C4-2B (cell line): ENCODE data around the gene KLHL18.

Experiments used
- H3K27ac ChIP-seq: fragments of 450-650 bp; 2 replicates; pipeline ENCODE4 v1.5.1; 2017
- ZFX ChIP-seq: fragments of 450-650 bp; IDR thresholded peaks from 2 replicates; pipeline ENCODE4 v1.6.1; 2017
- TF ChIP-seq, protein P1 (sequence below): fragments of 450-650 bp; conservative IDR thresholded peaks from 2 replicates; pipeline ENCODE4 v1.5.1; 2017; ENCODE audit warnings: mild to moderate bottlenecking

Gene KLHL18

DNA sequence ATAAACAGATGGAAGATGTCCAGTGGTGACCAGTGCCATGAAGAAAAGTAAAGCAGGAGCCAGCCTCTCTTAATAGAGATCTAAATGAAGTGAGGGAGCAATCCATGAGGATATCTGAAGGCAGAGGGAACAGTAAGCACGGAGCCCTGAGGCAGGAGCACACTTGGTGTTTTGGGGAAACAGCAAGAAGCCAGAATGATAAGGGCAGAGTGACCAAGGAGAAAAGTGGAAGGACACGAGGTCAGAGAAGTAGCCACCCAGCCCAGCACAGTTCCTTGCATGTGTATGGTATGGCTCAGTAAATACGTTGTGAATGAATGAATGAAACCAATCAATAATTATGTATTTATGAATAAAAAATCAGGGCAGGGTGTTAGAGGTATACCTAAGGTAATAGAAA, 11.6 kb downstream of the KLHL18 start:
- TF ChIP-seq, protein P1, sequence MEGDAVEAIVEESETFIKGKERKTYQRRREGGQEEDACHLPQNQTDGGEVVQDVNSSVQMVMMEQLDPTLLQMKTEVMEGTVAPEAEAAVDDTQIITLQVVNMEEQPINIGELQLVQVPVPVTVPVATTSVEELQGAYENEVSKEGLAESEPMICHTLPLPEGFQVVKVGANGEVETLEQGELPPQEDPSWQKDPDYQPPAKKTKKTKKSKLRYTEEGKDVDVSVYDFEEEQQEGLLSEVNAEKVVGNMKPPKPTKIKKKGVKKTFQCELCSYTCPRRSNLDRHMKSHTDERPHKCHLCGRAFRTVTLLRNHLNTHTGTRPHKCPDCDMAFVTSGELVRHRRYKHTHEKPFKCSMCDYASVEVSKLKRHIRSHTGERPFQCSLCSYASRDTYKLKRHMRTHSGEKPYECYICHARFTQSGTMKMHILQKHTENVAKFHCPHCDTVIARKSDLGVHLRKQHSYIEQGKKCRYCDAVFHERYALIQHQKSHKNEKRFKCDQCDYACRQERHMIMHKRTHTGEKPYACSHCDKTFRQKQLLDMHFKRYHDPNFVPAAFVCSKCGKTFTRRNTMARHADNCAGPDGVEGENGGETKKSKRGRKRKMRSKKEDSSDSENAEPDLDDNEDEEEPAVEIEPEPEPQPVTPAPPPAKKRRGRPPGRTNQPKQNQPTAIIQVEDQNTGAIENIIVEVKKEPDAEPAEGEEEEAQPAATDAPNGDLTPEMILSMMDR: no peak
- TF ChIP-seq ZFX: no peak
- H3K27ac ChIP-seq: no peak overlapping the region

DNA sequence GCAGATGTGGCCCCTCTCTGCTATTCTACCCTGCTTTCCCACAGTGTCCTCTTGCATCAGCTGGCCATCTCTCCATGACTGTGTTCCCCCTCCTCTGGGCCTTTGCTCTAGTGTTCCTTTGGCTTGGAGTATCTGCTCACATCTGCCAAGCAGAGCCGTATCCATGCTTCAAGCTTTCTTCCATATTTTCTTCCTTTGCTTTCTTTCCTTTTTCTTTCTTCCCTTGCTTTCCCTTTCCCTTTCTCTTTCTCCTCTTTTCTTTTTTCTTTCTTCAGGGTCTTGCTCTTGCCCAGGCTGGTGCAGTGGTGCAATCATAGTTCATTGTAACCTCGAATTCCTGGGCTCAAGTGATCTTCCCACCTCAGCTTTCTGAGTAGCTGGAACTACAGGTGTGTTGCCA, 12.6 kb downstream of the KLHL18 start:
- H3K27ac ChIP-seq: no peak overlapping the region
- no peak for TF ChIP-seq ZFX
- TF ChIP-seq, protein P1: no peak

DNA sequence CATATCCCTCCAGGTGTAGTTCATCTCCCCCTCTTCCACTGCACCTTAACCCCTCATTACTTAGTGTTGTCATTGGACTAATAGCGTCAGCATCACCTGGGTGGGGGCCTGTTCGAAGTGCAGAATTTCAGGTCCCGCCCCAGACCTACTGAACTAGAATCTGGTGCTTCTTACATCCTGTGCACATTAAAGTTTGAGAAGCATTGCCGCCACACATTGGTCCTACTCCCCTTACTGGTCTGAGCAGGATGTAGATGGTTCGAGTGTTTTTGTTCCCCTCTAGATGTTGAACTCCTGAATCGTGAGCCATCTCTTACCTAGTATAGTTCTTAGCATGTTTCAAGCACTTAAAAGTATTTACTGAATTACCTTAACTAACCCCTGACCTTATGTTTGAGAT, 13.2 kb downstream of the KLHL18 start:
- no peak overlapping the region for H3K27ac ChIP-seq
- TF ChIP-seq ZFX: no peak
- TF ChIP-seq, protein P1: no peak

GRCh38 chr3:47296562-47297302, 14.0 kb downstream of the KLHL18 start:
- TF ChIP-seq ZFX: no peak
- TF ChIP-seq, protein P1: no peak
- no peak overlapping the region for H3K27ac ChIP-seq

- TF ChIP-seq, protein P1: no peak
- TF ChIP-seq ZFX: no peak
- H3K27ac ChIP-seq: no peak overlapping the region
Measured at GRCh38 chr3:47298439-47298838, 15.7 kb downstream of the KLHL18 start.

DNA sequence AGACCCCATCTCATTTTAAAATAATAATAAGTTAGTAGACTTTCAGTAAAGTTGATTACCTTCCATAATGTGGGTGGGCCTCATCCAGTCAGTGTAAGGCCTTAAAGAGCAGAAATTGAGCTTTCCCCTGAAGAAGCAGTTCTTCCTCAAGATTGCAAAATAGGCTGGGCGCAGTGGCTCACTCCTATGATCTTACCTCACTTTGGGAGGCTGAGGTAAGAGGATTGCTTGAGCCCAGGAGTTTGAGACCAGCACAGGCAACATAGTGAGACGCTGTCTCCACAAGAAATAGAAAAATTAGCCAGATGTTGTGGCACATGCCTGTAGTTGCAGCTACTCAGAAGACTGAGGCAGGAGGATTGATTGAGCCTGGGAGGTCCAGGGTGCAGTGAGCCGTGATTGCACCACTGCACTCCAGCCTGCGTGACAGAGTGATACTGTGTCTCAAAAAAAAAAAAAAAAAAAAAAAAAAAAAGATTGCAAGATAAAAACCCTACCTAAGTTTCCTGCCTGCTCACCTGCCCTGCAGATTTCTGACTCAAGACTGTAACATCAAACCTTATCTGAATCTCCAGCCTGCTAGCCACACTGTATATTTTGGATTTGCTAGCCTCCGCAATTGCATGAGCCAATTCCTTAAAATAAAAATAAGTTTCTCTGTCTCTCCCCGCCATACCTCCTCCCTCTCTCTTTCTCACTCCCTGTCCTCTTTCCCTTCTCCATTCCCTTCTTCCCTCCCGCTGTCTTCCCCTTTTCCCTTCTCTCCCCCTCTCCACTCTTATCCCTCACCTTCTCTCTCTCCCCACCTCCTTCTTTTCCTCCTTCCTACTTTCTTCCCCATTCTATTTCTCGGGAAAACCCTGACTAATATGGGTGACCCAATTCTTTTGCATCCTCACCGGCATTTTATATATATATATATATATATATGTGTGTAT, 16.9 kb downstream of the KLHL18 start:
- H3K27ac ChIP-seq: no peak overlapping the region
- TF ChIP-seq ZFX: no peak
- TF ChIP-seq, protein P1: no peak

- H3K27ac ChIP-seq: no peak overlapping the region
- TF ChIP-seq, protein P1: no peak
- TF ChIP-seq ZFX: no peak
Measured at GRCh38 chr3:47301456-47301855, 18.7 kb downstream of the KLHL18 start.
